NCI-H1417 (cell line): ENCODE measurements around the gene PUM1.
A peak's percentile ranks its signal among the peaks of the same experiment; 100 is the strongest.

Experiments used
- DNase-seq, 3 experiments: peaks; one replicate each; lab custom pipeline; 2025; lab: John Stamatoyannopoulos, UW

PUM1 gene

DNA sequence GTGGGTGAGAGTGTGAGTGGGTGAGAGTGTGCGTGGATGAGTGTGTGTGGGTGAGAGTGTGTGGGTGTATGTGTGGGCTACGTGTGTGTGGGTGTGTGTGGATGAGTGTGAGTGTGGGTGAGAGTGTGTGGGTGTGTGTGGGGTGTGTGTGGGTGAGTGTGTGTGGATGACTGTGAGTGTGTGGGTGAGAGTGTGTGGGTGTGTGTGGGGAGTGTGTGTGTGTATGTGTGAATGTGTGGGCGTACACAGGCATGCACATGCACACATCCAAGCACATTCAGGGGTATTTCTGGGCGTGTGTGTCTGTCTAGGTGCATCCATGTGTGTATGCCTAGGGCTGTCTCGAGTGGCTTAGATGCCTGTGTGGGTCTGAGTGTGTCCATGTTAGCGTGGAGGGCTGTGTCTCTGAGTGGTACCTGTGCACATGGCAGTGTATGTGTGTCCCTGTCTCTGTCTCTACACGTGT, 171.0 kb downstream of the PUM1 start:
- no peak for DNase-seq

DNA sequence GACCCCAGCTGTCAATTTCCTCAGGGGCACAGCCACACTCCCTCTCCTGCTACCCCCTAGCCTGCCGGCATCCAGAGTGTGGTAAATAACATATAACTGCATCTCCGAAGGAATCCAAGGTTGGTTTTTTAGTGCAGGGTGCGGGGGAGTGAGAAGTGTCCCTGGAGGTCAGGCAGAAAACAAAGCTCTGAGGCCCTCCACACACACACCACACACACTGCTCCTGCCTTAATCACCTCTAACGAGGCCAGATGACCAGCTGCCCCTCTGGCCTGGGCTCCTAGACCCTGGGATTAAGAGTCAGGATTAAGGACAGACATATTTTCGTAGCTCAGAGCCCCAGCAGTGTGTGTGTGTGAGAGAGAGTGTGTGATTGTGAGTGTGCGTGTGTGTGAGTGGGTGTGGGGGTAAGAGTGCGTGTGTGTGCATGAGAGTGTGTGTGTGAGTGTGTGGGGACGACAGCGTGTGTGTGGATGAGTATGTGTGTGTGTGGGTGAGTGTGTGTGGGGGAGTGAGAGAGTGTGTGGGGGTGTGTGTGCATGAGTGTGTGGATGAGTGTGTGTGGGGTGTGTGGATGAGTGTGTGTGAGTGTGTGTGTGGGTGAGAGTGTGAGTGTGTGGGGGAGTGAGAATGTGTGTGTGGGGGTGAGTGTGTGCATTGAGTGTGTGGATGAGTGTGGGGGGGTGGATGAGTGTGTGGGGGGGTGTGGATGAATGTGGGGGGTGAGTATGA, 171.6 kb downstream of the PUM1 start:
- DNase-seq: no peak

DNA sequence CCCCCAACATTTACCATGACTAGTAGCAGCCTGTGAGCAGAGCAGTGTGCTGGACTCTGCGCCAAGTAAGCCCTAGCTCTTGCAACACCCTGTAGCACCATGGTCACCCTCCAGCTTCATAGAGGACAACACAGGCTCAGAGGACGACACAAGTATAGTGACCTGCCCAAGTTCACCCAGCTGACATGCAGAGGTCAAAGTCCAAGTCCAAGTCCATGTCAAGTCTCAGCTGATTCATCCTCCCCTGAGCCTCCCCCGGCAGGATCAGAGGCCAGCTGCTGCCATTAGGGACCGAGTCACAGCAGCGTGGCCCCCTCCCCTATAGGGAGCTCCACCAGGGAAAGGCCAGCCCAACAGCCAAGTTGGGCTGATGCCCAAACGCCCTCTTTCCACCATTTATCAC, 172.8 kb downstream of the PUM1 start:
- DNase-seq: no peak

DNA sequence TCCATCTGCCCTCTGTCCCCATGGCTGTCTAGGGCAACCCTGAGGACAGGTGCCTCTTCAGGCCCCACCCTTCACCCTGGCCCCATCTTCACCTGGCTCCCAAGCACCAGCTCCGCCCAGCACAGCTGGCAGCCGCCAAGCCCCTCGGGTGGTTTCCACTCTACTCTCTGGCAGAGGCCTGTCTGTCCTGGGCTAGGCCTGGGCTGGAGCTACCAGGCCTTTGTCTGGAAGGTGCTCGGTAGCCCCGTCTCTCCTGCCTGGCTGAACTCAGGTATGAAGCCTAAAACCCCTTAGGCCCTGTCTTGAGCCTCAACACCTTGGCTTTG, 174.3 kb downstream of the PUM1 start:
- DNase-seq: no peak

DNA sequence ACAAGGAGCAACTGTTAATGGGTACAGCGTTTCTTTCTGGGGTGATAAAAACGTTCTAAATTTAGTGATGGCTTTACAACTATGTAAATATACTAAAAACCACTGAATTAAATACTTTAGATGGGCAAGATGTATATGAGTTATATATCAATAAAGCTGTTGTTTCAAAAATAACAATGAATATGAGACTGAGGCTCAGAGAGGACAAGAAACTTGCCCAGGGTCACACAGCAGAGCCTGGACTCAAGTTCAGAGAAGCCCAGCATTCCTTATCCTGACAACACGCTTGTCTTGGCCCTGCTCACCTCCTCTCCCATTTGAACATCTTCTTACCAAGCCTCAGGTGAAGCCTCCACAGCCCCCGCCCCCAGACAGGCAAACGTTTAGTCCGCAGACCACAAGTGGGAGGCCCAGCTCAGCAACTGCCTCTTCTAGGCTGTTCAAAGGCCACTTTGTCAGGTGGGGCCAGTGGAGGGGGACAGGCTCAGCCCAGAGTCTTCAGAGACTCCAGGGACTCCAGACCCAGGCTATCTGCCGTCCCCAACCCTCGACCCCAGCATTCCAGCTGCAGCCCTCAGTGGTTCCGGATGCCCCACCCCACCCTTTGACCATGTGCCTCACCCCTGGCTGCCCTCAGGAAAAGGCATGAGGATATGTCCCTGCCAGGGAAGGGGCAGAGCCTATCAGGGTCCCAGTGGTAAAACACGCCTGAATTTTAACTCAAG, 174.9 kb downstream of the PUM1 start:
- DNase-seq: no peak

DNA sequence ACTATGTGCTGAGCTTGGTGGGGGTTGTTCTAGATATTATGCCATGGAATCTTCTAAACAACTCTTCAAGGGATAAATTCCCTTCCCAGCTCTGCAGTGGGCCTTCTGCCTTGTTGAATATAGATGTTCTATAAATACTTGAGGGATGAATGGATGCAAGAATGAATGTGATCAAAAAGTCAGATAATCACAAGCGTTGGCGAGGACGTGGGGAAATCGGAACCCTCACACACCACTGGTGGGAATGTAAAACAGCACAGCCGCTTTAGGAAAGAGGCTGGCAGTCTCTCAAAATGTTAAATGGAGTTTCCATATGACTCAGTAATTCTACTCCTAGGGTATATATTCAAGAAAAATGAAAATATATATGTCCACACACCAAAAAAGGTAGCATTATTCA, 176.0 kb downstream of the PUM1 start:
- no peak for DNase-seq

DNA sequence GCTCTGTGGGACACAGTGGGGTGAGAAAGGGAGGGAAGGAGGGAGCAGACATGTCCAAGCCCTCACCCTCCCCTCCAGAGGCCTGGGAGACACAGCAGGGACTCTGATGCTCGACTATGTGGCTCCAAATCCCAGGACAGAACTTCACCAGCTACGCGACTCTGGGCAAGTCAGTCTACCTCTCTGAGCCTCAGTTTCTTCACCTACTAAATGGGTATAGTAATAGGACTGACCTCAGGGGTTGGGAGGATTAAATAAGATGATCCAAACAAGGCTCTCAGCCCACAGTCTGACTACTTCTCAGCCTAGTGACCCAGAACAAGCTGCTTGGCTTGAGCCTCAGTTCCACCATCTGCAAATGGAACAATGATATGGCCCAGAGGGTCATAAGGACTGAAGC, 176.5 kb downstream of the PUM1 start:
- no peak for DNase-seq

DNA sequence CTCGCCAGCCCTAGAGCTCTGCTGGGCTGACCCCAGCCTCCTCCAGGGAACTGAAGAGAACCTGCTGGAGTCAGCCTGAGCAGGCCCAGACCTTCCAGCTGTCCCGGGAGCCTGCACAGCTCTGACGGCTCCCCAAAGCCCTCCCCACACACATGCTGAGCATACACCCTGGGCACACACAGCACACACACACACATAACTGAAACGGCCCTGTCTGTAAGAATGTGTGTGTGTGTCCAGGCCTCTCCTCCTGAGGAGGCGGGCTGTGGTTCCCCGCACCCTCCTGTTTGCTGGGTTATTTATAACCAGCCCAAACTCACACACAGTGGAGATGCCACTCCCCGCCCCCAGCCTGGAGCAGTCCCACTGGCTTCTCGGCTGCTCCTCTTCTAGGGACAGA, 177.1 kb downstream of the PUM1 start:
- no peak for DNase-seq

DNA sequence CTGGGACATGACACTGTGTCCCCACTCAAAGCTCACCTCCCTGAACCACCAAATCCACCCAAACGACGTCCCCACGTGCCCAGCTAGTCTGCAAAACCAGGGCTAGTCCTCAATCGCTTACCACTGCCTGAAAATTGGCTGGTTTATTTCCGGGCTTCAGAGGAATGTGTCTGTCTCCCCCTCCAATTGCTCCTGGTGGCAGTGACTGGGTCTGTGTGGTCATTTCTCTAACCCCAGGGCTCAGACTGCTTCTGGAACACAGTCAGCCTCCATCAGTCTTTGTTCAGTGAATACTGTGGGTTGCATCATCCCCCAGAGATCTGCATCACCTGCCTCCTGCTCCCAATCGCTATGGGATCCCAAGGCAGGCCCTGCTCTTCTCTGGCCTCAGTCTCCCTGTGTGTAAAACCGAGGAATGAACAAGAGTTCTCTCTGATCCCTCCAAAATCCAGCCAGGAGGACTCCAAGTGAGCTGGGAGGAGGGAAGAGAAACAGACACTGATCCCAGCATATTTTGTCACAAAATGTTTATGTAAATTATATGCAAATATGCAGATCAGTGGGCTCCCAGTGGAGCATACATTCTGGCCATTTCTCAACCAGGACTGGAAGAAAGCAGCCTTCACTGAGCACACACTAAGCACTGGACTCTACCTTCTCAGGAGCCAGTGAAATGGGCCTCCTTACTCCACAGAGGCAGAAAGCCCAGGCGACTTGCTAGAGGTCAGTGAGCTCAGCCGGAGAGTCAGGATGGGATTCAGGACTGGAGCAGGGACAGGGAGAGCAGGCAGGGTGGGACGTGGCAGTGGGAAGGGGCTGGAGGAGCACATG, 177.8 kb downstream of the PUM1 start:
- peak in 1 of 3 experiments; percentile 14 for DNase-seq

DNA sequence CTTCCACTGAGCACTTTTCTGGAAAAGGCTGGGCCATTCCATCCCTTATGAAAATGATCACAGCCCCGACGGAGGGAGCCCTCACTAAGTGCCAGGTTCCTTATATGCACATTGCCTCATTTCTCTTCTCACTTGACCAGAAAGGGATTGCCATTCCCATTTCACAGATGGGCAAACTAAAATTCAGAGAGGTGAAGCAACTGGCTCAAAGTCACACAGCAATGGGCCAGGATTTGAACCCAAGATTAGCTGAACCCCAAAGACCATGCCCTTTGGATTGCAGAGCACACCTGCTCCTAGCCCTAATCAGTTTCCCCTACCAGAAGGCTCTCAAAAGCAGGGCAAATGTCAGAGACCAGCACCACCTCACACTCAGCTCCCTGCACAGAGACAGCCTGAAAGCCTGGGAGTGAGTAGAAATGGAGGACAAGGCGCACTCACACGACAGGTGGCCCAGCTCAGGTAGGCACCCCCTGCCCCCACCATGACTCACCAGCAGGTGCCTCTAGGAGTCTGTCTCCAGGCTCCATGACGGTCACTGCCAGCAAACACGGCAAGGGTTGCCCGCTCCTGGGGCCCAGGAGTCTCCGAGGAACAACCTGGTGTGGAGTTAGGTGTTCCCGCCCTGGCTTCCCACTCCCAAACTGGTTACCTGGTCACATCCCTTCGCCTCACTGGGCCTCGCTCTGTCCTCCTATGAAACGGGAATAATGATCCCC, 178.6 kb downstream of the PUM1 start:
- peak in 2 of 3 experiments; percentile 5 to 7 for DNase-seq

DNA sequence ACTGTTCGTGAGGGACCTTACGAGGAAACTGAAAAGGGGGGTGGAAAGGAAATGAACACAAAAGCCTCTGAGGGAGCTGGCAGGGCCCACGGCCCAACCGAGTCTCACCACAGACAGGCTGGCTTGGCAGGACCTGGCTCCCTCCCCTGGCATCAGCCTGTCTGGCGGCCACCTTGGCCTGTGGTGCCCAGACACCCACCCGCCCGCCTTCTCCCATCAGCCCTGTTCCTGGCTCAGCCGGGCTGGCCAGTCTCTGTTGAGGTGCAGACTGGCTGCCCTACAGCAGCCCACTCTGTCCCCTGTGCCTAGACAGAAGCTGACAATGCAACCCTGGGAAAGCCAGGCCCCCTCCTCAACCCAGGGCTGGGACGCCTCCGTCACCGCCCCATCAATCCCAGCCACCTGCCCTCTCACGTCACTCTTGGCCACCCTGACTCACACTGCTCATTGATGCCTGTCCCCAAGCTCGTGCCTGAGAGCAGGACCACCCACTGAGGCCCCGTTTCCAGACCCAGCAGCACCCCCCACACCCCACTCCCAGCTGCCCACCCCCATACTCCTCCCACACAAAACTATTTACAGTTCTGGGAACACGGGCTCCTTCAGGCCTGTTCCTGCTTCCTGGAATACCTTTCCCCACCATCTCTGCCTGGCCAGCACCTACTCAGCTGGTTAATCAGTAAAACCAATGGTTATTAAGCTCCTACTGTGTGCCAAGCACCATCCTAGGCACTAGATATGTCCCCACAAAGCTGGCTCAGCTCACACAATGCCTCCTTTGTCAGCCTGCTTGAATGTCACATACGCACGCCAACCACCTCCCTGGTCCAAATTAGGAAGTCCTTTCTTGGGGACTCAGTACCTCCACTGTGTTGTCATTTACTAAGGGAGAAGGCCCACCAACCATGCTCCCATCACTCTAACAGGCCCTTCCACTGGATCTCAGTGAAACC, 179.7 kb downstream of the PUM1 start:
- DNase-seq: peak in 1 of 3 experiments; percentile 6

DNA sequence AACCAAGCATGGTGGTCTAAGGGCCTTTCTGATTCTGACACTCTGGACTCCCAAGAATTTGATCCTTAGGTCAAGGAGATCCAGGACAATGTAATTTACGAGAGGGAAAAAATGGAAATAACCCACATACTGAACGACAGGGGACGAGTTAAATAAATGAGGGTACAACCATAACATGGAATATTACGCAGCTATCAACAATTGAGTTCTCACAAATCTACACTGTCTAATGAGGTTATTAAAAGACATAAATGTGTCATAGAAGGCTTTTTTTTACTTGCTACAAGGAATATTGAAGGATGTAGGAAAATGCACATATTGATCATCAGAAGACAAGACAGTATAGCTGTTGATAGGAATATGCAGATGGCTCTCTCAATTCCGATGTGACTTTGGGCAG, 180.8 kb downstream of the PUM1 start:
- DNase-seq: no peak

DNA sequence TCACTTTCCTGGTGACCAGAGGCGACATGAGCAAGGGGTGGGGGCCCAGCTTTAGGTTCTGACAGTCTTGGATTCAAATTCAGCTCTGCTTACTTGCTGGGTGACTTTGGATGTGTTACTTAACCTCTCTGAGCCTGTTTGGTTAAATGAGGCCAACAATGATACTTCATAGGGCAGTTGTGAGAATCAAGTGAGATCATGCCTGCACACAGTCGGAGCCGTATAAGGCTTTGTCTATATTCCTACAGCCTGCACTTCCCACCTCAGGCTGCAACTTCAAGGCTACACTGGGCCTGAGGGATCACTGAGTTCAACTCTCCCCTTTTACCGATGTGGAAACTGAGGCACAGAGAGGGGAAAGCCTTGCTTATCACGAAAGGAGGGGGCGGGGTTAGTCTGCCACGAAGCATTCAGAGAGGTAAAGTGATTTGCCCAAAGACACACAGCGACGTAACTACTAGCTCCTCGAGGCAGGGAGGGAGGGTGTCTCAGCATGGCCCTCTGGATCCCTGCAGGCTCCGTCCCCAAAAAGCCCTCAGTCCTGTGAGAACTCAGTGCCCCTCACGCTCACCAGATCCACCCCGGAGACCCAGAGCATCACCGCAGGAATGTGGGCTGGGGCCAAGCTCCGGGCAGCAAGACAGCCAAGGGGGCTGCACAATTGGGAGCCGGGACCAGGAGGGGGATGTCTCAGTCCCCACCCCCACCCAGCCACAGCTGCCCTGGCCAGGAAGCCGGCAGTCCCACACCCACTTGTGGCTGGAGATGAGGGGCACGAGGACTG, 181.9 kb downstream of the PUM1 start:
- DNase-seq: no peak

DNA sequence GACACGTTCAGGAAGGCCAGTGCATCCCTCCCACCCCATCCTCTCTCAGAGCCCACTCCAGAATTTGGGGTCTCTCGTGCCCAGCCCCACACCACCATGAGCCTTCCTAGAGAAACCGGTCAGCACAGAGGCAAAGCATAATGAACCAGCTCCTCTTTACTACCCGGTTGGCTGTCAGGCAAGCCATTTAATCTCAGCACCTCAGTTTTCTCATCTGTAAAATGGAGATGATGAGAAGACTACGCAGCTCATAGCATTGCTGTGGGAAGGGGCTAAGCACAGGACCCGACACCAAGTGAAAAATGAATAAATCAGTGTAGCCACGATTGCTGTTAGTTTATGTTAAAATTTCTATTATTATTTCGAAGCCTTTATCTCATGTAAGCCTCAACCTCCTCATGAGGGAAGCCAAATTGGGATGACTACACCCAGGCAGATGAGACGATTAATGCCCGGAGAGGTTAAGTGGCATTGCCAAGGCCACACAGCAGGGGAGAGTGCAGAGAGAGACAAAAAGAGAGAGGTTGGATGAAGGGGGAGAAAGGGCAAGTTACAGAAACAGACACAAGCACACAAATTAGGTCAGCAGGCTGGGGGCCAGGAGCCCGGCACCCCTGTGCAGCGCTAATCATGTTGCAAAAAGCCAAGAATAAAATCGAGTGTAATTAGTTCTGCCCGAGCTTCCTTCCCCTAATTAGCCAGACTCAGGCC, 182.7 kb downstream of the PUM1 start:
- DNase-seq: peak in 2 of 3 experiments; percentile 10 to 58
